ENCODE measurements around the gene ASCC3.

Gene ASCC3

GRCh38 chr6:100506651-100507050 lies 374.5 kb downstream of the ASCC3 start:
- DNase-seq (ENCODE audit: low read depth in 3 of 3, low spot score in 1 of 3): no peak

- DNase-seq (ENCODE audit: low read depth in 3 of 3, low spot score in 1 of 3): no peak
Observed at GRCh38 chr6:100504786-100505737, 376.1 kb downstream of the ASCC3 start.

- DNase-seq (ENCODE audit: low read depth in 3 of 3, low spot score in 1 of 3): no peak
Observed at GRCh38 chr6:100503043-100503705, 378.0 kb downstream of the ASCC3 start.

- no peak for DNase-seq (ENCODE audit: low read depth in 3 of 3, low spot score in 1 of 3)
Observed at GRCh38 chr6:100493206-100493888, 387.8 kb downstream of the ASCC3 start.

GRCh38 chr6:100491952-100492670 lies 389.0 kb downstream of the ASCC3 start:
- no peak for DNase-seq (ENCODE audit: low read depth in 3 of 3, low spot score in 1 of 3)

GRCh38 chr6:100490065-100490464 lies 391.1 kb downstream of the ASCC3 start:
- DNase-seq (ENCODE audit: low read depth in 3 of 3, low spot score in 1 of 3): no peak

- no peak for DNase-seq (ENCODE audit: low read depth in 3 of 3, low spot score in 1 of 3)
Observed at GRCh38 chr6:100488244-100488643, 392.9 kb downstream of the ASCC3 start.

GRCh38 chr6:100487638-100488037 lies 393.5 kb downstream of the ASCC3 start:
- no peak for DNase-seq (ENCODE audit: low read depth in 3 of 3, low spot score in 1 of 3)

GRCh38 chr6:100485268-100485667 lies 395.9 kb downstream of the ASCC3 start:
- DNase-seq (ENCODE audit: low read depth in 3 of 3, low spot score in 1 of 3): no peak

GRCh38 chr6:100484474-100484873 lies 396.7 kb downstream of the ASCC3 start:
- DNase-seq (ENCODE audit: low read depth in 3 of 3, low spot score in 1 of 3): no peak

- DNase-seq (ENCODE audit: low read depth in 3 of 3, low spot score in 1 of 3): no peak
Observed at GRCh38 chr6:100482698-100483097, 398.4 kb downstream of the ASCC3 start.

- DNase-seq (ENCODE audit: low read depth in 3 of 3, low spot score in 1 of 3): no peak
Observed at GRCh38 chr6:100479179-100480035, 401.7 kb downstream of the ASCC3 start.

GRCh38 chr6:100475554-100476320 lies 405.4 kb downstream of the ASCC3 start:
- DNase-seq (ENCODE audit: low read depth in 3 of 3, low spot score in 1 of 3): no peak

GRCh38 chr6:100473182-100473581 lies 407.9 kb downstream of the ASCC3 start:
- DNase-seq (ENCODE audit: low read depth in 3 of 3, low spot score in 1 of 3): no peak

GRCh38 chr6:100472674-100473073 lies 408.5 kb downstream of the ASCC3 start:
- DNase-seq (ENCODE audit: low read depth in 3 of 3, low spot score in 1 of 3): no peak

- no peak for DNase-seq (ENCODE audit: low read depth in 3 of 3, low spot score in 1 of 3)
Observed at GRCh38 chr6:100470422-100471120, 410.6 kb downstream of the ASCC3 start.

- no peak for DNase-seq (ENCODE audit: low read depth in 3 of 3, low spot score in 1 of 3)
Observed at GRCh38 chr6:100469101-100469859, 411.8 kb downstream of the ASCC3 start.

- no peak for DNase-seq (ENCODE audit: low read depth in 3 of 3, low spot score in 1 of 3)
Observed at GRCh38 chr6:100468016-100468622, 413.0 kb downstream of the ASCC3 start.

Data from stimulated activated CD4-positive, alpha-beta T cell treated with anti-CD3 and anti-CD28 coated beads, TNF-alpha, amount 100 ng/mL, for 1 hour (primary cell).